HCT116 (cell line): ENCODE results near the gene CYP27A1. TPM values are rescaled to one million over a fixed set of nuclear protein-coding genes. Genes with fewer than 3 reads are reported as not detected.

Experiments
- ATAC-seq: fragments of 200-7000 bp; cut with Tn5 transposase; 2 replicates; pipeline ENCODE4 v1.9.1; 2020; ENCODE audit warnings: mild to moderate bottlenecking, moderate library complexity
- BruUV-seq: library from RNA; stranded (reverse); fragments of 400-500 nt; replicated peaks from 2 replicates; lab custom pipeline; 2021; lab: Mats Ljungman, UMichigan
- CTCF ChIA-PET: fragments of 300-600 bp; sonication (Branson Sonifier 250); formaldehyde crosslinking; loops from one replicate; lab custom pipeline; 2021; ENCODE audit warnings: antibody characterized with exemption; lab: Charles Lee
- POLR2A ChIA-PET: fragments of 300-600, 350-600 bp; sonication (Branson Sonifier 250); formaldehyde crosslinking; loops from one replicate; lab custom pipeline; 2021; ENCODE audit warnings: antibody characterized with exemption; lab: Charles Lee
- RAD21 ChIA-PET, 2 experiments: fragments of 300-600 bp; sonication (Branson Sonifier 250); formaldehyde crosslinking; loops; one replicate each; lab custom pipeline; 2023; ENCODE audit warnings: low total read pairs in 2 of 2; ENCODE audit not compliant: uncharacterized antibody in 2 of 2, unreplicated experiment in 2 of 2, low non-redundant PET in 1 of 2; lab: Charles Lee
- DNase-seq: peaks from one replicate; pipeline ENCODE4 v3.0.0-alpha.2; 2010; ENCODE audit warnings: low read depth, low spot score
- H2AFZ ChIP-seq: fragments of 200-600 bp; shearing (Covaris generic), sonication (generic); 2 replicates; pipeline ENCODE4 v1.6.1; 2017; ENCODE audit warnings: low read depth, mixed run types, mixed read lengths, antibody characterized with exemption, low read length; ENCODE audit not compliant: poor library complexity, severe bottlenecking
- H3K27ac ChIP-seq: 2 replicates; pipeline ENCODE4 v1.5.1; 2012; ENCODE audit warnings: low read depth, low read length
- H3K27me3 ChIP-seq: fragments of 200-600 bp; sonication (generic); 2 replicates; pipeline ENCODE4 v1.6.1; 2016; ENCODE audit warnings: mixed run types, low read length, mixed read lengths; ENCODE audit not compliant: insufficient read depth
- H3K36me3 ChIP-seq, 2 experiments: fragments of 200-500 bp in 1 of 2; fragments of 200-600 bp in 1 of 2; sonication (Bioruptor generic) in 1 of 2; sonication (generic) in 1 of 2; 2 replicates each; pipeline versions ENCODE4 v1.5.1 to v1.6.1; 2014 to 2016; ENCODE audit warnings: low read length in 2 of 2, inconsistent platforms in 1 of 2, mixed read lengths in 1 of 2, mixed run types in 1 of 2; ENCODE audit not compliant: insufficient read depth in 2 of 2, control insufficient read depth in 1 of 2
- H3K4me1 ChIP-seq, 2 experiments: fragments of 200-600 bp in 1 of 2; sonication (generic) in 1 of 2; 2 replicates each; pipeline versions ENCODE4 v1.5.1 to v1.6.1; 2012 to 2017; ENCODE audit warnings: low read length in 2 of 2, inconsistent platforms in 1 of 2, mild to moderate bottlenecking in 1 of 2, mixed read lengths in 1 of 2, mixed run types in 1 of 2, moderate library complexity in 1 of 2; ENCODE audit not compliant: insufficient read depth in 2 of 2, control insufficient read depth in 1 of 2
- H3K4me2 ChIP-seq: fragments of 200-600 bp; sonication (generic); 2 replicates; pipeline ENCODE4 v1.6.1; 2017; ENCODE audit warnings: mixed run types, low read length, mixed read lengths
- H3K4me3 ChIP-seq, 2 experiments: fragments of 200-600 bp in 1 of 2; sonication (generic) in 1 of 2; replicated peaks in 1 of 2; 2 replicates each; pipeline ENCODE4 v1.5.1; 2011 to 2016; ENCODE audit warnings: low read length in 2 of 2, control low read depth in 1 of 2, low read depth in 1 of 2, mild to moderate bottlenecking in 1 of 2, mixed read lengths in 1 of 2, mixed run types in 1 of 2
- H3K79me2 ChIP-seq: fragments of 200-600 bp; sonication (generic); 2 replicates; pipeline ENCODE4 v1.6.1; 2017; ENCODE audit warnings: mild to moderate bottlenecking, mixed run types, low read length, moderate library complexity, mixed read lengths; ENCODE audit not compliant: insufficient read depth
- H3K9ac ChIP-seq: fragments of 200-600 bp; sonication (generic); 2 replicates; pipeline ENCODE4 v1.6.1; 2016; ENCODE audit warnings: low read length, mixed read lengths
- H3K9me2 ChIP-seq: fragments of 200-600 bp; sonication (generic), shearing (Covaris generic); 2 replicates; pipeline ENCODE4 v1.6.1; 2017; ENCODE audit warnings: mixed run types, mild to moderate bottlenecking, moderate library complexity; ENCODE audit not compliant: insufficient read depth
- H3K9me3 ChIP-seq, 2 experiments: fragments of 200-500 bp in 1 of 2; fragments of 200-600 bp in 1 of 2; sonication (Bioruptor generic) in 1 of 2; sonication (generic) in 1 of 2; 2 replicates each; pipeline ENCODE4 v1.6.1; 2014 to 2017; ENCODE audit warnings: low read length in 2 of 2, mixed read lengths in 2 of 2, inconsistent platforms in 1 of 2, low read depth in 1 of 2, mild to moderate bottlenecking in 1 of 2, mixed run types in 1 of 2, moderate library complexity in 1 of 2; ENCODE audit not compliant: control insufficient read depth in 1 of 2, insufficient read depth in 1 of 2
- H4K20me1 ChIP-seq: fragments of 200-600 bp; sonication (generic), shearing (Covaris generic); 2 replicates; pipeline ENCODE4 v1.6.1; 2017; ENCODE audit warnings: mixed run types, mild to moderate bottlenecking, moderate library complexity; ENCODE audit not compliant: insufficient read depth
- CBX3 ChIP-seq: IDR thresholded peaks from 2 replicates; pipeline ENCODE4 v1.6.1; 2012; ENCODE audit warnings: low read depth
- CEBPB ChIP-seq: IDR thresholded peaks from 2 replicates; pipeline ENCODE4 v1.6.1; 2012; ENCODE audit warnings: low read depth
- CTCF ChIP-seq, 3 experiments: fragments of 200-600 bp in 1 of 3; sonication (generic) in 1 of 3; IDR thresholded peaks in 2 of 3; conservative IDR thresholded peaks in 1 of 3; 2 replicates each; pipeline ENCODE4 v1.5.1; 2012 to 2017; ENCODE audit warnings: low read depth in 2 of 3, low read length in 2 of 3, antibody characterized with exemption in 1 of 3, borderline replicate concordance in 1 of 3, control low read depth in 1 of 3, mild to moderate bottlenecking in 1 of 3, mixed read lengths in 1 of 3, mixed run types in 1 of 3, moderate library complexity in 1 of 3; ENCODE audit not compliant: insufficient read depth in 1 of 3
- ELF1 ChIP-seq: IDR thresholded peaks from 2 replicates; pipeline ENCODE4 v1.6.1; 2012; ENCODE audit warnings: low read depth, borderline replicate concordance
- EZH2 ChIP-seq: fragments of 200-600 bp; sonication (generic); IDR thresholded peaks from 2 replicates; pipeline ENCODE4 v1.6.1; 2017; ENCODE audit warnings: antibody characterized with exemption, mixed run types
- EZH2phosphoT487 ChIP-seq: fragments of 200-600 bp; IDR thresholded peaks from 2 replicates; pipeline ENCODE4 v1.6.1; 2018; ENCODE audit warnings: antibody characterized with exemption, borderline replicate concordance
- FOSL1 ChIP-seq: IDR thresholded peaks from 2 replicates; pipeline ENCODE4 v1.6.1; 2012; ENCODE audit warnings: low read depth
- JUND ChIP-seq: IDR thresholded peaks from 2 replicates; pipeline ENCODE4 v1.6.1; 2012
- RAD21 ChIP-seq: IDR thresholded peaks from 2 replicates; pipeline ENCODE4 v1.6.1; 2012; ENCODE audit warnings: low read depth, mild to moderate bottlenecking
- REST ChIP-seq: IDR thresholded peaks from 2 replicates; pipeline ENCODE4 v1.6.1; 2012; ENCODE audit warnings: low read depth
- SP1 ChIP-seq: IDR thresholded peaks from 2 replicates; pipeline ENCODE4 v1.6.1; 2012; ENCODE audit warnings: low read depth
- SRF ChIP-seq: IDR thresholded peaks from 2 replicates; pipeline ENCODE4 v1.6.1; 2012; ENCODE audit warnings: low read depth
- TCF7L2 ChIP-seq: IDR thresholded peaks from 2 replicates; pipeline ENCODE4 v1.7.0; 2011; ENCODE audit warnings: borderline replicate concordance, inconsistent platforms; ENCODE audit not compliant: insufficient read depth, insufficient read length; ENCODE audit errors: extremely low read depth
- YY1 ChIP-seq: IDR thresholded peaks from 2 replicates; pipeline ENCODE4 v1.6.1; 2011; ENCODE audit warnings: low read length, low read depth, moderate library complexity, mild to moderate bottlenecking; ENCODE audit not compliant: insufficient replicate concordance; ENCODE audit errors: extremely low read depth
- ZBTB33 ChIP-seq: IDR thresholded peaks from 2 replicates; pipeline ENCODE4 v1.6.1; 2011; ENCODE audit warnings: mild to moderate bottlenecking, low read length, moderate library complexity; ENCODE audit not compliant: insufficient replicate concordance; ENCODE audit errors: extremely low read depth
- ZNF274 ChIP-seq: fragments of 200-500 bp; sonication (Bioruptor generic); IDR thresholded peaks from 2 replicates; pipeline ENCODE4 v1.6.1; 2014; ENCODE audit warnings: mild to moderate bottlenecking, low read depth, low read length, inconsistent platforms
- intact Hi-C: fragments of 100-400 bp; cut with micrococcal nuclease; formaldehyde crosslinking; loops from 2 replicates; pipeline ENCODE4 v1.10.0; 2022
- total RNA-seq: library from RNA; stranded (reverse); gene quantifications from one replicate; pipeline ENCODE4 v1.2.1, GENCODE V29; 2021; ENCODE audit not compliant: unreplicated experiment

Gene CYP27A1
- total RNA-seq, 1 experiment from 2014 or later: 1.6 TPM

- Histone ChIP-seq H3K79me2 (no peaks in the 10 kb centered on the region), H4K20me1 (no peaks in the 10 kb centered on the region), H3K4me2 (no peak overlapping the region), H3K27ac (no peak overlapping the region), H3K9me3 (no peaks in the 10 kb centered on the region), H3K27me3 (peaks cover 13% of the 10 kb centered on the region; the same call in 1 of the 2 replicates), H3K36me3 (no peaks in the 10 kb centered on the region), H3K4me1 (peaks cover 24 to 54% of the 10 kb centered on the region in 2 experiments), H2AFZ (no peak overlapping the region), H3K9me2 (no peaks in the 10 kb centered on the region), H3K4me3 (no peak overlapping the region), H3K9ac (no peak overlapping the region)
- RAD21 ChIA-PET: no interaction called here
- no peak for TF ChIP-seq FOSL1
- no peak for TF ChIP-seq CTCF (IDR thresholded peaks at IDR 0.05 in 2 of 3, conservative IDR thresholded peaks at IDR 0.05 in 1 of 3; ENCODE audit: borderline replicate concordance in 1 of 3, insufficient read depth in 1 of 3, low read depth in 2 of 3, low read length in 2 of 3)
- no peak for TF ChIP-seq ELF1
- no peak for TF ChIP-seq RAD21
- TF ChIP-seq SP1: no peak
- TF ChIP-seq EZH2phosphoT487: no peak
- no peak for TF ChIP-seq EZH2
- TF ChIP-seq ZNF274: no peak
- no peak for TF ChIP-seq CEBPB
- no peak for TF ChIP-seq SRF
- no peak for TF ChIP-seq JUND
- TF ChIP-seq CBX3: no peak
- TF ChIP-seq ZBTB33: no peak
- no peak for TF ChIP-seq TCF7L2
- no peak for TF ChIP-seq YY1
- no peak for TF ChIP-seq REST
- DNase-seq (no peak), ATAC-seq (no peak)
- intact Hi-C loops: no loop called here
- POLR2A ChIA-PET: no interaction called here
- CTCF ChIA-PET: interaction anchor here (0.7 kb wide), 1 partner anchor 298 kb away, joined by 3 read pairs; no protein-coding TSS in a partner anchor
- BruUV-seq: no TSS peak
Measured at GRCh38 chr2:218856896-218857243, 74.9 kb downstream of the CYP27A1 start.
